Hepatocyte (in vitro differentiated cells): ENCODE data around the gene KRT36. TPM values are rescaled to one million over a fixed set of nuclear protein-coding genes. Genes with fewer than 3 reads are reported as not detected.

Source experiments
- DNase-seq: peaks from one replicate; pipeline ENCODE4 v3.0.0-alpha.2; 2016; ENCODE audit warnings: low spot score
- H2AFZ ChIP-seq: fragments of 200-600 bp; sonication (generic); 2 replicates; pipeline ENCODE4 v1.6.0; 2016; ENCODE audit warnings: antibody characterized with exemption, mild to moderate bottlenecking
- H3K27ac ChIP-seq: fragments of 200-600 bp; sonication (generic); 2 replicates; pipeline ENCODE4 v1.5.1; 2016; ENCODE audit warnings: mild to moderate bottlenecking
- H3K27me3 ChIP-seq: fragments of 200-600 bp; sonication (generic); 2 replicates; pipeline ENCODE4 v1.6.1; 2016
- H3K36me3 ChIP-seq: fragments of 200-600 bp; sonication (generic); replicated peaks from 2 replicates; pipeline ENCODE4 v1.5.1; 2016; ENCODE audit warnings: low read depth; ENCODE audit not compliant: insufficient read depth
- H3K4me1 ChIP-seq: fragments of 200-600 bp; sonication (generic); 2 replicates; pipeline ENCODE4 v1.5.1; 2016; ENCODE audit warnings: mild to moderate bottlenecking, moderate library complexity; ENCODE audit not compliant: insufficient read depth
- H3K4me2 ChIP-seq: fragments of 200-600 bp; sonication (generic); 2 replicates; pipeline ENCODE4 v1.6.0; 2016
- H3K4me3 ChIP-seq: fragments of 200-600 bp; sonication (generic); 2 replicates; pipeline ENCODE4 v1.5.1; 2016; ENCODE audit warnings: mild to moderate bottlenecking
- H3K79me2 ChIP-seq: fragments of 200-600 bp; sonication (generic); 2 replicates; pipeline ENCODE4 v1.6.0; 2017; ENCODE audit warnings: mild to moderate bottlenecking
- H3K9me2 ChIP-seq: fragments of 200-600 bp; sonication (generic); replicated peaks from 2 replicates; pipeline ENCODE4 v1.6.0; 2017; ENCODE audit warnings: mild to moderate bottlenecking; ENCODE audit not compliant: insufficient read depth
- H3K9me3 ChIP-seq: fragments of 200-600 bp; sonication (generic); 2 replicates; pipeline ENCODE4 v1.5.1; 2016; ENCODE audit warnings: low read depth, mild to moderate bottlenecking
- H4K20me1 ChIP-seq: fragments of 200-600 bp; sonication (generic); 2 replicates; pipeline ENCODE4 v1.6.0; 2016; ENCODE audit warnings: mild to moderate bottlenecking; ENCODE audit not compliant: insufficient read depth, poor library complexity, severe bottlenecking
- EZH2 ChIP-seq: fragments of 200-600 bp; sonication (generic); IDR thresholded peaks from 2 replicates; pipeline ENCODE4 v1.6.1; 2016; ENCODE audit warnings: antibody characterized with exemption, mild to moderate bottlenecking, borderline replicate concordance
- EZH2phosphoT487 ChIP-seq: fragments of 200-600 bp; sonication (generic); IDR thresholded peaks from one replicate; pipeline ENCODE4 v1.6.1; 2018; ENCODE audit warnings: antibody characterized with exemption, mild to moderate bottlenecking, low read depth, moderate library complexity; ENCODE audit not compliant: unreplicated experiment, severe bottlenecking
- WGBS: methylation state at CpG from one replicate; pipeline ENCODE4 v1.1.6; 2016; ENCODE audit warnings: low lambda C conversion rate; ENCODE audit errors: missing lambda C conversion rate; 5-methylcytosine and 5-hydroxymethylcytosine counted together
- microRNA-seq: library from miRNA; unstranded; fragments of <30 nt; microRNA quantifications from one replicate; pipeline ENCODE4, GENCODE V29; 2017
- polyA plus RNA-seq: library from polyadenylated mRNA; unstranded; fragments of >200 nt; fragmentation: Nextera tagmentation; extraction: Ambion mirVana; gene quantifications from 2 replicates; pipeline ENCODE4 v1.2.1, GENCODE V29; 2016
- small RNA-seq: library from RNA; depleted of rRNA; stranded (forward); fragments of <200 nt; gene quantifications from one replicate; pipeline ENCODE3, GENCODE V24; 2014
- total RNA-seq: library from RNA; depleted of rRNA; stranded (reverse); fragments of >200 nt; gene quantifications from 2 replicates; pipeline ENCODE4 v1.2.3, GENCODE V29; 2014
- TF ChIP-seq, protein P1 (sequence below): fragments of 200-600 bp; sonication (generic); IDR thresholded peaks from 2 replicates; pipeline ENCODE4 v1.5.1; 2016; ENCODE audit warnings: antibody characterized with exemption, mild to moderate bottlenecking; ENCODE audit not compliant: poor library complexity

KRT36 gene
- total and polyA plus RNA-seq, 2 experiments from 2014 or later: not detected

DNA sequence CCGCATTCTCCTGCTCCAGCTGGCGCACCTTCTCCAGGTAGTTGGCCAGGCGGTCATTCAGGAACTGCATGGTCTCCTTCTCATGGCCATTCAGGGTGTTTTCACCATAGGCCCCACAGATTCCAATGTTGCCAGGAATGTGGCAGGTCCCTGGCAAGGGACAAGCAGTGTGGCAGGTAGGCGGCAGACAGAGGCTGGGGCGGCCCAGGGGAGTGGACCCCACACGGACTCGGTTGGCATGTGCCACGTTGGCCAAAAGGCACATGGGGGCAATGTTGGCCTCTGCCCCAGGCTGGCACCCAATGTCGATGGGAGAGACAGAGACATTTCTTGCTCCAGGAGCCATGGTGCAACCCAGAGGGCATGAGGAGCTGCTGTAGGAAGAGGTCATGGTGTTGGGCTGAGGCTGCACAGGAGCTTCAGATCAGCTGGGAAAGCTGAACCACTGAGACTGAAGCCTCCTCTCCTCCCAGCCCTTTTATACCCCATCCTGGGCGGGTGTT is 49.1 kb downstream of the KRT36 start, which contains the start of gene KRT38:
Gene KRT38, minus strand, starts transcription at position 453 of the 503 bp plus-strand sequence. Its CDS starts 62 bp downstream, at position 391.
- H2AFZ ChIP-seq: no peak within 1 kb of the TSS
- H3K4me1 ChIP-seq: no peaks in the 10 kb centered on the region
- TF ChIP-seq, protein P1, sequence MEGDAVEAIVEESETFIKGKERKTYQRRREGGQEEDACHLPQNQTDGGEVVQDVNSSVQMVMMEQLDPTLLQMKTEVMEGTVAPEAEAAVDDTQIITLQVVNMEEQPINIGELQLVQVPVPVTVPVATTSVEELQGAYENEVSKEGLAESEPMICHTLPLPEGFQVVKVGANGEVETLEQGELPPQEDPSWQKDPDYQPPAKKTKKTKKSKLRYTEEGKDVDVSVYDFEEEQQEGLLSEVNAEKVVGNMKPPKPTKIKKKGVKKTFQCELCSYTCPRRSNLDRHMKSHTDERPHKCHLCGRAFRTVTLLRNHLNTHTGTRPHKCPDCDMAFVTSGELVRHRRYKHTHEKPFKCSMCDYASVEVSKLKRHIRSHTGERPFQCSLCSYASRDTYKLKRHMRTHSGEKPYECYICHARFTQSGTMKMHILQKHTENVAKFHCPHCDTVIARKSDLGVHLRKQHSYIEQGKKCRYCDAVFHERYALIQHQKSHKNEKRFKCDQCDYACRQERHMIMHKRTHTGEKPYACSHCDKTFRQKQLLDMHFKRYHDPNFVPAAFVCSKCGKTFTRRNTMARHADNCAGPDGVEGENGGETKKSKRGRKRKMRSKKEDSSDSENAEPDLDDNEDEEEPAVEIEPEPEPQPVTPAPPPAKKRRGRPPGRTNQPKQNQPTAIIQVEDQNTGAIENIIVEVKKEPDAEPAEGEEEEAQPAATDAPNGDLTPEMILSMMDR: no peak
- no peak within 1 kb of the TSS for H3K4me2 ChIP-seq
- H3K9me3 ChIP-seq: no peaks in the 10 kb centered on the region
- no peaks in the 10 kb centered on the region for H3K79me2 ChIP-seq
- DNase-seq: no peak
- no peaks in the 10 kb centered on the region for H3K27me3 ChIP-seq
- no peaks in the 10 kb centered on the region for H3K36me3 ChIP-seq
- H3K4me3 ChIP-seq: no peak within 1 kb of the TSS
- H4K20me1 ChIP-seq: no peaks in the 10 kb centered on the region
- 95% methylated on average over 10 of the region's 10 CpGs for whole genome bisulfite sequencing
- no peak within 1 kb of the TSS for H3K27ac ChIP-seq
- H3K9me2 ChIP-seq: no peaks in the 10 kb centered on the region

GRCh38 chr17:41439375-41439774 is 50.3 kb downstream of the KRT36 start:
- Histone ChIP-seq H3K79me2 (no peaks in the 10 kb centered on the region), H3K9me2 (no peaks in the 10 kb centered on the region), H3K27me3 (no peaks in the 10 kb centered on the region), H3K27ac (no peak overlapping the region), H2AFZ (no peak overlapping the region), H3K36me3 (no peaks in the 10 kb centered on the region), H3K4me3 (no peak overlapping the region), H3K4me2 (no peak overlapping the region), H3K4me1 (no peaks in the 10 kb centered on the region), H3K9me3 (no peaks in the 10 kb centered on the region), H4K20me1 (no peaks in the 10 kb centered on the region)
- WGBS: 73% methylated on average over 5 of the region's 5 CpGs
- DNase-seq: no peak
- no peak for TF ChIP-seq EZH2phosphoT487
- no peak for TF ChIP-seq EZH2
- TF ChIP-seq, protein P1: no peak

- Histone ChIP-seq H3K4me2 (no peak overlapping the region), H3K9me3 (no peaks in the 10 kb centered on the region), H4K20me1 (no peaks in the 10 kb centered on the region), H3K9me2 (no peaks in the 10 kb centered on the region), H3K36me3 (no peaks in the 10 kb centered on the region), H2AFZ (no peak overlapping the region), H3K4me1 (no peaks in the 10 kb centered on the region), H3K27me3 (no peaks in the 10 kb centered on the region), H3K4me3 (no peak overlapping the region), H3K27ac (no peak overlapping the region), H3K79me2 (no peaks in the 10 kb centered on the region)
- 86% methylated on average over 9 of the region's 9 CpGs for WGBS
- no peak for DNase-seq
- TF ChIP-seq EZH2phosphoT487: no peak
- no peak for TF ChIP-seq EZH2
Observed at GRCh38 chr17:41437769-41438168, 51.9 kb downstream of the KRT36 start.

- TF ChIP-seq, protein P1: no peak
- no peak for TF ChIP-seq EZH2
- TF ChIP-seq EZH2phosphoT487: no peak
- Histone ChIP-seq H3K4me2 (no peak overlapping the region), H3K27ac (no peak overlapping the region), H2AFZ (no peak overlapping the region), H3K9me3 (no peaks in the 10 kb centered on the region), H3K79me2 (no peaks in the 10 kb centered on the region), H4K20me1 (no peaks in the 10 kb centered on the region), H3K4me1 (no peaks in the 10 kb centered on the region), H3K9me2 (no peaks in the 10 kb centered on the region), H3K4me3 (no peak overlapping the region), H3K27me3 (no peaks in the 10 kb centered on the region), H3K36me3 (no peaks in the 10 kb centered on the region)
- no peak for DNase-seq
- WGBS: 93% methylated on average over 7 of the region's 7 CpGs
Observed at GRCh38 chr17:41437254-41437653, 52.5 kb downstream of the KRT36 start.

Small RNA genes lying within 50 kb of the gene (microRNA-seq; reads per million reads assigned to microRNA genes)
- gene MIR6510: not detected

Small RNA genes lying within 50 kb of the gene (small RNA-seq; reads per million reads assigned to genes)
- 0.09 reads per million for gene RNU2-32P

Other genes starting within 250 kb of the KRT36 start
- gene KRTAP9-4, start 240.2 kb downstream of the KRT36 start, total RNA-seq: not detected in 2 replicates
- gene KRTAP9-4, start 240.2 kb downstream of the KRT36 start, polyA plus RNA-seq: not detected in 2 replicates
- gene KRTAP9-9, start 234.5 kb downstream of the KRT36 start, total RNA-seq: not detected in 2 replicates
- gene KRTAP9-9, start 234.5 kb downstream of the KRT36 start, polyA plus RNA-seq: not detected in 2 replicates
- not detected in 2 replicates for gene KRTAP9-6, start 224.5 kb downstream of the KRT36 start, total RNA-seq
- not detected in 2 replicates for gene KRTAP9-6, start 224.5 kb downstream of the KRT36 start, polyA plus RNA-seq
- gene KRTAP9-7, start 214.2 kb downstream of the KRT36 start, total RNA-seq: not detected in 2 replicates
- gene KRTAP9-7, start 214.2 kb downstream of the KRT36 start, polyA plus RNA-seq: not detected in 2 replicates
- not detected in 2 replicates for gene KRTAP29-1, start 187.1 kb downstream of the KRT36 start, total RNA-seq
- not detected in 2 replicates for gene KRTAP29-1, start 187.1 kb downstream of the KRT36 start, polyA plus RNA-seq
- not detected in 2 replicates for gene KRTAP16-1, start 180.6 kb downstream of the KRT36 start, total RNA-seq
- gene KRTAP16-1, start 180.6 kb downstream of the KRT36 start, polyA plus RNA-seq: not detected in 2 replicates
- not detected in 2 replicates for gene KRTAP17-1, start 174.2 kb downstream of the KRT36 start, total RNA-seq
- gene KRTAP17-1, start 174.2 kb downstream of the KRT36 start, polyA plus RNA-seq: 0.33 TPM in 1 of 2 replicates, not detected in the other
- gene KRT33A, start 139.1 kb downstream of the KRT36 start, total RNA-seq: not detected in 2 replicates
- not detected in 2 replicates for gene KRT33A, start 139.1 kb downstream of the KRT36 start, polyA plus RNA-seq
- gene KRT33B, start 120.1 kb downstream of the KRT36 start, total RNA-seq: not detected in 2 replicates
- 0.35 TPM in 1 of 2 replicates, not detected in the other for gene KRT33B, start 120.1 kb downstream of the KRT36 start, polyA plus RNA-seq
- 0.20 TPM in 1 of 2 replicates, not detected in the other for gene KRT34, start 107.6 kb downstream of the KRT36 start, total RNA-seq
- gene KRT34, start 107.6 kb downstream of the KRT36 start, polyA plus RNA-seq: 0.71 TPM in 1 of 2 replicates, not detected in the other
- not detected in 2 replicates for gene KRT31, start 92.3 kb downstream of the KRT36 start, total RNA-seq
- not detected in 2 replicates for gene KRT31, start 92.3 kb downstream of the KRT36 start, polyA plus RNA-seq
- not detected in 2 replicates for gene KRT37, start 65.3 kb downstream of the KRT36 start, total RNA-seq
- gene KRT37, start 65.3 kb downstream of the KRT36 start, polyA plus RNA-seq: not detected in 2 replicates
- gene KRT38, start 48.9 kb downstream of the KRT36 start, total RNA-seq: not detected in 2 replicates
- gene KRT38, start 48.9 kb downstream of the KRT36 start, polyA plus RNA-seq: not detected in 2 replicates
- gene KRT32, start 22.5 kb downstream of the KRT36 start, total RNA-seq: not detected in 2 replicates
- gene KRT32, start 22.5 kb downstream of the KRT36 start, polyA plus RNA-seq: not detected in 2 replicates
- gene KRT35, start 8.8 kb downstream of the KRT36 start, total RNA-seq: not detected in 2 replicates
- gene KRT35, start 8.8 kb downstream of the KRT36 start, polyA plus RNA-seq: not detected in 2 replicates
- gene KRT13, start 15.7 kb upstream of the KRT36 start, total RNA-seq: 5.3 and 8.1 TPM in 2 replicates
- 15.1 and 24.8 TPM in 2 replicates for gene KRT13, start 15.7 kb upstream of the KRT36 start, polyA plus RNA-seq
- gene KRT15, start 29.0 kb upstream of the KRT36 start, total RNA-seq: 6.2 and 6.8 TPM in 2 replicates
- gene KRT15, start 29.0 kb upstream of the KRT36 start, polyA plus RNA-seq: 8.2 and 10.6 TPM in 2 replicates
- 623 and 817 TPM in 2 replicates for gene KRT19, start 38.4 kb upstream of the KRT36 start, total RNA-seq
- gene KRT19, start 38.4 kb upstream of the KRT36 start, polyA plus RNA-seq: 1,343 and 1,722 TPM in 2 replicates
- not detected in 2 replicates for gene KRT9, start 82.1 kb upstream of the KRT36 start, total RNA-seq
- not detected in 2 replicates for gene KRT9, start 82.1 kb upstream of the KRT36 start, polyA plus RNA-seq
- gene KRT14, start 97.0 kb upstream of the KRT36 start, total RNA-seq: 0.33 TPM in 1 of 2 replicates, not detected in the other
- 1.1 and 1.9 TPM in 2 replicates for gene KRT14, start 97.0 kb upstream of the KRT36 start, polyA plus RNA-seq
- 0.90 and 1.1 TPM in 2 replicates for gene KRT16, start 122.9 kb upstream of the KRT36 start, total RNA-seq
- gene KRT16, start 122.9 kb upstream of the KRT36 start, polyA plus RNA-seq: 2.5 and 4.8 TPM in 2 replicates
- gene KRT17, start 134.7 kb upstream of the KRT36 start, total RNA-seq: 41.5 and 59.5 TPM in 2 replicates
- gene KRT17, start 134.7 kb upstream of the KRT36 start, polyA plus RNA-seq: 118 and 145 TPM in 2 replicates
- 180 and 192 TPM in 2 replicates for gene EIF1, start 199.0 kb upstream of the KRT36 start, total RNA-seq
- 977 and 989 TPM in 2 replicates for gene EIF1, start 199.0 kb upstream of the KRT36 start, polyA plus RNA-seq
- not detected in 2 replicates for gene GAST, start 222.4 kb upstream of the KRT36 start, total RNA-seq
- gene GAST, start 222.4 kb upstream of the KRT36 start, polyA plus RNA-seq: 2.3 TPM in 1 of 2 replicates, not detected in the other
- 0.03 and 0.08 TPM in 2 replicates for gene HAP1, start 244.7 kb upstream of the KRT36 start, total RNA-seq
- gene HAP1, start 244.7 kb upstream of the KRT36 start, polyA plus RNA-seq: 0.18 and 0.44 TPM in 2 replicates